Endothelial cell (in vitro differentiated cells): Measurements from ENCODE around the gene HLA-B. TPM values are rescaled to one million over a fixed set of nuclear protein-coding genes. Genes with fewer than 3 reads are reported as not detected.
A peak's percentile ranks its signal among the peaks of the same experiment; 100 is the strongest.

Experiments
- DNase-seq: peaks from one replicate; pipeline ENCODE4 v3.0.0; 2021; ENCODE audit warnings: low spot score
- H3K27ac Mint-ChIP-seq: one replicate; pipeline ENCODE4 v1.8.0; 2021; ENCODE audit warnings: mixed read lengths, inconsistent platforms; ENCODE audit not compliant: unreplicated experiment
- H3K27me3 Mint-ChIP-seq: one replicate; pipeline ENCODE4 v1.8.0; 2021; ENCODE audit warnings: mild to moderate bottlenecking, moderate library complexity, mixed read lengths, inconsistent platforms; ENCODE audit not compliant: unreplicated experiment
- H3K36me3 Mint-ChIP-seq: one replicate; pipeline ENCODE4 v1.8.0; 2021; ENCODE audit warnings: mild to moderate bottlenecking, low read depth, mixed read lengths, inconsistent platforms; ENCODE audit not compliant: unreplicated experiment
- H3K4me1 Mint-ChIP-seq: one replicate; pipeline ENCODE4 v1.8.0; 2021; ENCODE audit warnings: mild to moderate bottlenecking, mixed read lengths, inconsistent platforms; ENCODE audit not compliant: unreplicated experiment
- H3K4me3 Mint-ChIP-seq: one replicate; pipeline ENCODE4 v1.8.0; 2021; ENCODE audit warnings: mild to moderate bottlenecking, mixed read lengths, inconsistent platforms; ENCODE audit not compliant: unreplicated experiment
- H3K9me3 Mint-ChIP-seq: one replicate; pipeline ENCODE4 v1.8.0; 2021; ENCODE audit warnings: mixed read lengths, inconsistent platforms; ENCODE audit not compliant: unreplicated experiment
- total RNA-seq: library from RNA; stranded (reverse); fragmentation: NEBNext Ultra II Directional; extraction: Animal tissue kit (Norgen Biotek cat#: 25700); gene quantifications from one replicate; pipeline ENCODE4 v1.2.1, GENCODE V29; 2021; ENCODE audit not compliant: unreplicated experiment
- TF ChIP-seq, protein P1 (sequence below): fragments of 200-600 bp; sonication (generic); IDR thresholded peaks from one replicate; pipeline ENCODE4 v1.5.0; 2021; ENCODE audit warnings: antibody characterized with exemption; ENCODE audit not compliant: unreplicated experiment

Gene HLA-B
- total RNA-seq, 1 donor from 2014 or later = 301 TPM

- Mint-ChIP-seq H3K9me3 (no peaks in the 10 kb centered on the region), H3K4me3 (no peak overlapping the region), H3K27ac (no peak overlapping the region), H3K36me3 (peaks cover 5% of the 10 kb centered on the region), H3K27me3 (no peaks in the 10 kb centered on the region), H3K4me1 (peaks cover 8% of the 10 kb centered on the region)
- TF ChIP-seq, protein P1, sequence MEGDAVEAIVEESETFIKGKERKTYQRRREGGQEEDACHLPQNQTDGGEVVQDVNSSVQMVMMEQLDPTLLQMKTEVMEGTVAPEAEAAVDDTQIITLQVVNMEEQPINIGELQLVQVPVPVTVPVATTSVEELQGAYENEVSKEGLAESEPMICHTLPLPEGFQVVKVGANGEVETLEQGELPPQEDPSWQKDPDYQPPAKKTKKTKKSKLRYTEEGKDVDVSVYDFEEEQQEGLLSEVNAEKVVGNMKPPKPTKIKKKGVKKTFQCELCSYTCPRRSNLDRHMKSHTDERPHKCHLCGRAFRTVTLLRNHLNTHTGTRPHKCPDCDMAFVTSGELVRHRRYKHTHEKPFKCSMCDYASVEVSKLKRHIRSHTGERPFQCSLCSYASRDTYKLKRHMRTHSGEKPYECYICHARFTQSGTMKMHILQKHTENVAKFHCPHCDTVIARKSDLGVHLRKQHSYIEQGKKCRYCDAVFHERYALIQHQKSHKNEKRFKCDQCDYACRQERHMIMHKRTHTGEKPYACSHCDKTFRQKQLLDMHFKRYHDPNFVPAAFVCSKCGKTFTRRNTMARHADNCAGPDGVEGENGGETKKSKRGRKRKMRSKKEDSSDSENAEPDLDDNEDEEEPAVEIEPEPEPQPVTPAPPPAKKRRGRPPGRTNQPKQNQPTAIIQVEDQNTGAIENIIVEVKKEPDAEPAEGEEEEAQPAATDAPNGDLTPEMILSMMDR = no peak
- no peak for DNase-seq
Measured at GRCh38 chr6:31368461-31368860, 11.5 kb upstream of the HLA-B start.

GRCh38 chr6:31366693-31367470 is 9.9 kb upstream of the HLA-B start:
- H3K4me1 Mint-ChIP-seq = peaks cover 8% of the 10 kb centered on the region

GRCh38 chr6:31365864-31366263 is 8.9 kb upstream of the HLA-B start:
- Mint-ChIP-seq H3K27me3 (peaks cover 2% of the 10 kb centered on the region), H3K9me3 (no peaks in the 10 kb centered on the region), H3K4me3 (no peak overlapping the region), H3K4me1 (peaks cover 8% of the 10 kb centered on the region), H3K36me3 (no peaks in the 10 kb centered on the region), H3K27ac (no peak overlapping the region)
- TF ChIP-seq, protein P1 = no peak
- DNase-seq = no peak

More at GRCh38 chr6:31366693-31367470, 9.9 kb upstream of the HLA-B start:
- Mint-ChIP-seq H3K27ac (no peak overlapping the region), H3K4me3 (no peak overlapping the region), H3K9me3 (no peaks in the 10 kb centered on the region), H3K27me3 (no peaks in the 10 kb centered on the region), H3K36me3 (peaks cover under 1% of the 10 kb centered on the region)
- TF ChIP-seq, protein P1 = peak; percentile 73
- peak; percentile 83 for DNase-seq

DNA sequence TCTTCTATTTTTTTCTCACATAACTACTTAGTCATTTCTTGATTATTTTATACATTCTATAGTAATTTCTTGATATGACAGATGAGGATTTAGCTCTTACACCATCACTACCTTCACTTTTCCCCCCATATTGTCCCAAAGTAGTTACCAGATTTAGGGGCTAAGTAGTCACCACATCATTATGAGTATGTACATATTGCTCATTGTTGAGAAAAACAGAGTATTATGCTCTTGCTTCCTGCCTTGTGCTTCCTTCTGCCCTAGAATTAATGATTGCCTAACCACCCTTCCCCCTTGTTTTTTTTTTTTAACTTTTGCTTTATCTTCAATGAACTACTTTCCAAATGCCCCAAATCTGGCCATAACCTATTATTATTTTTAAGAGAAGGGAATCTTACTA is 6.8 kb upstream of the HLA-B start:
- Mint-ChIP-seq H3K9me3 (no peaks in the 10 kb centered on the region), H3K36me3 (no peaks in the 10 kb centered on the region), H3K4me1 (no peaks in the 10 kb centered on the region), H3K27me3 (peaks cover 2% of the 10 kb centered on the region), H3K27ac (no peak overlapping the region), H3K4me3 (no peak overlapping the region)
- DNase-seq = no peak
- TF ChIP-seq, protein P1 = no peak

DNA sequence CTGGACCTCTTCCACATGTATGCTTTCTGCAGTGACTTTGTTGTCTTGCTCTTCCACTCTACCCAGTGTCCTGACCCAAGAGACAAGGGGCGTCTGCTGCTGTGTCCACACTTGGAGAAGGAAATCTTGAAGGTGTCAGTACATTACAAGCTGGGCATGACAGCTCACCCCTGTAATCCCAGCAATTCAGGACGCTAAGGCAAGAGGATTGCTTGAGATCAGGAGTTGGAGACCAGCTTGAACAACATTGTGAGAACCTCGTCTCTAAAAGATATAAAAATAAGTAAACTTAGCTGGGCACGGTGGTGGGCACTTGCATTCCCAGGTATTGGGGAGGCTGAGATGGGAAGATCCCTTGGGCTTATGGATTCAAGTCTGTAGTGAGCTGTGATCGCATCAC is 5.8 kb upstream of the HLA-B start:
- peaks cover 2% of the 10 kb centered on the region for H3K27me3 Mint-ChIP-seq
- no peaks in the 10 kb centered on the region for H3K4me1 Mint-ChIP-seq
- H3K27ac Mint-ChIP-seq = no peak overlapping the region
- no peak for DNase-seq
- TF ChIP-seq, protein P1 = no peak
- no peaks in the 10 kb centered on the region for H3K9me3 Mint-ChIP-seq
- H3K4me3 Mint-ChIP-seq = no peak overlapping the region
- no peaks in the 10 kb centered on the region for H3K36me3 Mint-ChIP-seq
